ENCODE data around the gene ATG3. TPM values are rescaled to one million over a fixed set of nuclear protein-coding genes. Genes with fewer than 3 reads are reported as not detected.
"Not testable (repeated sequence)": the region's sequence is repeated elsewhere in the genome, so short reads cannot be mapped to it uniquely, and the experiment has no call there.

ATG3 gene
- total RNA-seq, 4 donors from 2014 or later: 25.1 to 47.9 (median 44.6) TPM

- H3K4me1 ChIP-seq: no peaks in the 10 kb centered on the region
- no peaks in the 10 kb centered on the region for H3K9me3 ChIP-seq
- no peak for DNase-seq
- no peak overlapping the region for H3K27ac ChIP-seq
- TF ChIP-seq CTCF (IDR thresholded peaks at IDR 0.05): no peak
- no peak for TF ChIP-seq POLR2A (IDR thresholded peaks at IDR 0.05)
- H3K36me3 ChIP-seq: no peaks in the 10 kb centered on the region
- no peaks in the 10 kb centered on the region for H3K27me3 ChIP-seq
- intact Hi-C loops (cut with DNase I; ENCODE audit: low total_unique reads): no loop called here
- no peak overlapping the region for H3K4me3 ChIP-seq
Measured at GRCh38 chr3:112496366-112497067, 65.2 kb downstream of the ATG3 start.

GRCh38 chr3:112494448-112494767 lies 67.4 kb downstream of the ATG3 start:
- H3K4me1 ChIP-seq; intact Hi-C loops (cut with DNase I; ENCODE audit: low total_unique reads); H3K4me3 ChIP-seq; DNase-seq; H3K27me3 ChIP-seq; H3K9me3 ChIP-seq; H3K27ac ChIP-seq; H3K36me3 ChIP-seq: not testable (repeated sequence)

- Histone ChIP-seq H3K27me3 (no peaks in the 10 kb centered on the region), H3K9me3 (no peaks in the 10 kb centered on the region), H3K4me3 (no peak overlapping the region), H3K36me3 (no peaks in the 10 kb centered on the region), H3K27ac (no peak overlapping the region), H3K4me1 (no peaks in the 10 kb centered on the region)
- no peak for TF ChIP-seq POLR2A (IDR thresholded peaks at IDR 0.05)
- no peak for TF ChIP-seq CTCF (IDR thresholded peaks at IDR 0.05)
- DNase-seq: no peak
- intact Hi-C loops (cut with DNase I; ENCODE audit: low total_unique reads): no loop called here
Measured at GRCh38 chr3:112492124-112492523, 69.6 kb downstream of the ATG3 start.

GRCh38 chr3:112491373-112491772 lies 70.4 kb downstream of the ATG3 start:
- TF ChIP-seq CTCF (IDR thresholded peaks at IDR 0.05) (no peak), POLR2A (IDR thresholded peaks at IDR 0.05) (no peak)
- Histone ChIP-seq H3K4me1 (no peaks in the 10 kb centered on the region), H3K4me3 (no peak overlapping the region), H3K27ac (no peak overlapping the region), H3K36me3 (no peaks in the 10 kb centered on the region), H3K27me3 (no peaks in the 10 kb centered on the region), H3K9me3 (no peaks in the 10 kb centered on the region)
- no peak for DNase-seq
- intact Hi-C loops (cut with DNase I; ENCODE audit: low total_unique reads): no loop called here

GRCh38 chr3:112489674-112490479 lies 71.9 kb downstream of the ATG3 start:
- Histone ChIP-seq H3K27me3 (no peaks in the 10 kb centered on the region), H3K9me3 (no peaks in the 10 kb centered on the region), H3K27ac (no peak overlapping the region), H3K36me3 (no peaks in the 10 kb centered on the region), H3K4me3 (no peak overlapping the region), H3K4me1 (no peaks in the 10 kb centered on the region)
- DNase-seq: no peak
- intact Hi-C loops (cut with DNase I; ENCODE audit: low total_unique reads): no loop called here
- no peak for TF ChIP-seq CTCF (IDR thresholded peaks at IDR 0.05)
- TF ChIP-seq POLR2A (IDR thresholded peaks at IDR 0.05): no peak
